RCC 7860 (cell line): ENCODE data around the gene ILF3.

Experiments
- DNase-seq: peaks from one replicate; pipeline ENCODE4 v3.0.0-alpha.2; 2015; ENCODE audit warnings: low spot score
- FAIRE-seq: peaks from 2 replicates; lab custom pipeline; 2012; peaks lifted over from hg19 to GRCh38; lab: Jason Lieb, UNC

The ILF3 gene

GRCh38 chr19:10653732-10654609 lies at the start of gene ILF3:
ILF3 (plus strand) TSS chr19:10654346; CDS start chr19:10670606, 16,260 bp downstream.
- peak; percentile 84 for FAIRE-seq

GRCh38 chr19:10604460-10604980 lies 49.6 kb upstream of the ILF3 start:
- FAIRE-seq = no peak
- DNase-seq = no peak

More at GRCh38 chr19:10653732-10654609, at the start of gene ILF3:
- DNase-seq = peak; percentile 99

- no peak for FAIRE-seq
- no peak for DNase-seq
These were observed 42.2 kb upstream of the ILF3 start for GRCh38 chr19:10611907-10612306.

DNA sequence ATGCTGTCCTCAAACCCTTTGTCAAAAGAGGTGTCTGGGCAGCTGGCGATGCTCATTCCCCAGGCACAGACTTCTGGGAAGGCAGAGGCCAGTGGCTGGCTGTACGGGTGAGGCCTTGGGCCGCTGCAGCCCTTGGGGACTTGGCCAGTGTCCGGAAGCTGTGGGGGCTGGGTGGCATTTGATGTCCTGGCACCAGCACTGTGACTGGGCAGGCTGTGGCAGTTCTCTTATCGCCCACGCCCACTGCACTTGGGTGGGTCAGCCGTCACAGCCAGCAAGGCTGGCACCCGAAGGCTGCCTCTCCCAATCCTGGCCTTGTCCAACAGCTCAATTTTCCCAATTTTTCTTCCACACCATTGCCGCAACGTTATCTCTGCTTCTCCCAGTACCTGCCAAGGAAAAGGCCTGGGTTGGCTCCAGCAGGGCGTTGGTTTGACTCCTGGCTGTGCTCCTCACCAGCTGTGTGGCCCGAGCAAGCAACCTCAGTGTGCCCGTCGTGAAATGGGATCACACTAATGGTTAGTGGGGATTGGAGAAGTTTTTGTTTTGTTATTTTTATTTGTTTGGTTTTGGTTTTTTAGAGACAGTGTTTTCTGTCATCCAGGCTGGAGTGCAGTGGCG lies 41.5 kb upstream of the ILF3 start:
- FAIRE-seq (no peak), DNase-seq (no peak)

GRCh38 chr19:10615429-10616023 lies 38.6 kb upstream of the ILF3 start:
- FAIRE-seq = no peak
- DNase-seq = no peak

DNA sequence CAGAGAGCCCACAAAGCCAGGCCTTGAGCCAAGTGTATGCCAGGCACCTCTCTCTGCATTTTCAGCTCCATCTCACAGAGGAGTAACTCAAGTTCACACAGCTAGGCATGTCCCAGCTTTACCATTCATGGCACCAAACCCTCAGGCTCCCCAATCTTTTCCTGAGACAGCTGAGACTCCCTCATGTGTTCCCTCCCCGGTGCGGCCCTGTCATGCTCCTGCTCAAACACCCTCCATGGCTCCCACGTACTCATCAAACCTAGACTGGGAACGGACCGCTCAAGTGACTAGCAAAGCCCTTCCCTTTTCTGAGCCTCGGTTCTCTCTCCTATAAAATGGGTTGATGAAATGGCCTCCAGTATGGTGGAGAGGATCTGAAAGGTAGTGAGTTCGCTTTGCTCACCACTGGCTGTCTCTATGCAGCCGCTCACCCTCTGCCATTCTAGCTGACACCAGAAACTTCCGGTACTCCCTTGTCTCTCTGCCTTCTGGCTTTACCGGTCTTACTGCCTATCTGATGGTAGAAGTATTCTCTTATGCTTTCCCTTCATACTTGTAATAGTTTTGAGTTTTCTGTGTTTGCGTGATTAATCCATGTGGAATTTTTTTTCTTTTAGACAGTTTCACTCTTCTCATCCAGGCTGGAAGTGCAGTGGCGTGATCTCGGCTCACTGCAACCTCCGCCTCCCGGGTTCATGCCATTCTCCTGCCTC lies 36.6 kb upstream of the ILF3 start:
- FAIRE-seq = no peak

DNA sequence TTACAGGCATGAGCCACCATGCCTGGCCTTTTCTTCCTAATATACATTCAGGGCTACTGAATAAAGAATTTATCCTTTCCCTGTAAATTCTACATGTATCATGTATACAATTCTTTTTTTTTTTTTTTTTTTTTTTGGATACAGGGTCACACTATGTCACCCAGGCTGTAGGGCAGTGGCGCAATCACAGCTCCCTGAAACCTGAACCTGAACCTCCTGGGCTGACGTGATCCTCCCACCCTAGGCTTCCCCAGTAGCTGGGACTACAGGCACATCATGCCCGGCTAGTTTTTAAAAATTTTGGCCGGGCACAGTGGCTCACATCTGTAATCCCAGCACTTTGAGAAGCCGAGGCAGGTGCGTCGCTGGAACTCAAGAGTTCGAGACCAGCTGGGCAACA lies 35.3 kb upstream of the ILF3 start:
- DNase-seq (no peak), FAIRE-seq (no peak)

More for the DNA sequence above, 36.6 kb upstream of the ILF3 start:
- no peak for DNase-seq

DNA sequence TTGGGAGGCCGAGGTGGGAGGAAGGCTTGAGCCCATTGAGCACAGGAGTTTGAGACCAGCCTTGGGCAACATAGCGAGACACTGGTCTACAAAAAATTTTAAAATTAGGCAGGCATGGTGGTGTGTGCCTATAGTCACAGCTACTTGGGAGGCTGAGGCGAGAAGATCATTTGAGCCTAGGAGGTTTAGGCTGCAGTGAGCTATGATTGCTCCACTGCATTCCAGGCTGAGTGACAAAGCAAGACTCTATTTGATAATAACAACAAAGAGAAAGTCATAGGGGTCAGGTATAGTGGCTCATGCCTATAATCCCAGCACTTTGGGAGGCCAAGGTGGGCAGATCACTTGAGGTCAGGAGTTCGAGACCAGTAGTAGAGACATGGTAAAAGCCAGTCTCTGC lies 33.4 kb upstream of the ILF3 start:
- DNase-seq (no peak), FAIRE-seq (no peak)

DNA sequence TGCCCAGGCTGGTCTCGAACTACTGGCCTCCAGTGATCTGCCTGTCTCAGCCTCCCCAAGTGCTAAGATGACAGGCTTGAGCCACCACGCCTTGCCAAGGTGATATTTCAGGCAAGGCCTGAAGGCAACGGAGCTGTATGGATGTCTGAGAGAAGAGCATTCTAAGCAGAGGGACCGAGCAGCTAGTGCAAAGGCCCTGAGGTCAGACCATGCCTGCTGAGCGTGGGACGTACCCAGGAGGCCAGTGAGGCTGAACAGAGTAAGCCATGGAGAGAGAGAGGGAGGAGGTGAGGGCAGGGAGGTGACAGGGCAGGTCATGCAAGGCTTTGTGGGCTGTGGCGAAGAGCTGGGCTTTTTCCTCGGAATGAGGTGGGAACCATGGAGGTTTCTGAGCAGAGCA lies 32.2 kb upstream of the ILF3 start:
- FAIRE-seq (no peak), DNase-seq (no peak)

DNA sequence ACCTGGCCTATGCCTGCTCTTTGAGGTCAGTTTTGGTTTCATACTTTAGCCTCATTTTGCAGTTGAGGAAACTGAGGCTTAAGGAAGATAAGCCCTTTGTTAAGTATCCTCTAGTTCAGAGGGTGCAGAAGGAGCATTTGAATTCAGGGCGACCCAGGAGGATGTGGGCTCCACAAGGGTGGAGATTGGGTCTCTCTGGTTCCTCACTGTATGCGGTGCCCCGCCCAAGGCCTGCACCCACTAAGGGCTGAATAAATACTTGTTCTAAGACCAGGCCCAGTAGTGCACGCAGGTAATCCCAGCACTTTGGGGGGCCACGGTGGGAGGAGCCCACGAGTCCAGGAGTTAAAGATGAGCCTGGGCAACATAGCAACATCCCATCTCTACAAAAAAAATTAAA lies 29.6 kb upstream of the ILF3 start:
- no peak for DNase-seq
- no peak for FAIRE-seq

DNA sequence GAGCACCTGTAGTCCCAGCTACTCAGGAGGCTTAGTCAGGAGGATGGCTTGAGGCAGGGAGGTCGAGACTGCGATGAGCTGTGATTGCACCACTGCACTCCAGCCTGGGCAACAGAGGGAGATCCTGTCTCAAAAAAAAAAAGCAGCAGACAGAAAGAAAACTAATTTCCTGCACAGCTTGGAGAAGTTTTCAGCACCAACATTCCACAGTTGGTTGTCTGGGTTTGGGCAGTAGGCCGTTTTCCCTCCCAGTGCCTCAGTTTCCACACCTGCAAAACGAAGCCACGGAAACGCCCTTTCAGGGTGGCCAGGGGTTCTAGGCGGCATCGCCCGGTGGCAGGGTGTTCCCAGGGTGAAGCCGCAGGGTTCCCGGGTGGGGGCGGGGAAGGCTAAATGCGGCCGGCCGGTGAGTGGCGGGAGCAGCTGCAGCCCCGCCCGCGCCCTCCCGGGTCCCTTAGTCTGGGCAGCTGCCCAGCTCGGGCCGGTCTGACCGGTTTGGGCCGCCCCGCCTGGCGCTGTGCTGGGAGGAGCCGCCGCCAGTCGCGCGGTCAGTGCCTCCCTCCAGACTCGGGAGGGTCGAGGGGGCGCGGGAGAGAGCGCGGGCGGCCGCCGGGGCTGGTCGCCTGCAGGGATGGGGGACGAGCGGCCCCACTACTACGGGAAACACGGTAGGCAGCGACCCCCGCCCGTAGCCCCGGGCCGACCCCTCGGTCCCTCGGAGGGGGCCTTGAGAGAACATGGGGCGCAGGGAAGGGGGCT lies 29.0 kb upstream of the ILF3 start, which contains the start of gene SLC44A2:
SLC44A2 (plus strand) TSS at position 551 of the 759 bp plus-strand sequence; CDS start at position 632, 81 bp downstream.
- DNase-seq = peak; percentile 39

GRCh38 chr19:10625762-10626138 lies 28.4 kb upstream of the ILF3 start:
- no peak for FAIRE-seq
- no peak for DNase-seq

More for the DNA sequence above, 29.0 kb upstream of the ILF3 start, which contains the start of gene SLC44A2:
- FAIRE-seq = no peak

- DNase-seq (no peak), FAIRE-seq (no peak)
These were observed 22.3 kb upstream of the ILF3 start for GRCh38 chr19:10631874-10632273.

DNA sequence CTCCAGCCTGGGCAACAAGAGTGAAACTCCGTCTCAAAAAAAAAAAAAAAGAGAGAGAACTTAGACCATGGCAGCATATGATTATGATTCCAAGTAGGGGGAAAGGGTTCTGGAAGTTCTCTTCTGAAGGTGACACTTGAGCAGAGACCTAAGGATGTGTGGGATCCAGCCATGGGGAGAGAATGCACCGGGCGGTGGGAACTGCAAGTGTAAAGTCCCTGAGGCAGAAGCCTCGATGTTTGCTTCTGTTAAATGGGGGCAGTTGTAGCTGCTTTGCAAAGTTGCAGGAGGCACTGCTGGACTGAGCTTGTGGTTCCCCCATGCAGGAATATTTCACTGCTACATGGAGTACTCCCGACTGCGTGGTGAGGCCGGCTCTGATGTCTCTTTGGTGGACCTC lies 19.7 kb upstream of the ILF3 start:
- FAIRE-seq (no peak), DNase-seq (no peak)

DNA sequence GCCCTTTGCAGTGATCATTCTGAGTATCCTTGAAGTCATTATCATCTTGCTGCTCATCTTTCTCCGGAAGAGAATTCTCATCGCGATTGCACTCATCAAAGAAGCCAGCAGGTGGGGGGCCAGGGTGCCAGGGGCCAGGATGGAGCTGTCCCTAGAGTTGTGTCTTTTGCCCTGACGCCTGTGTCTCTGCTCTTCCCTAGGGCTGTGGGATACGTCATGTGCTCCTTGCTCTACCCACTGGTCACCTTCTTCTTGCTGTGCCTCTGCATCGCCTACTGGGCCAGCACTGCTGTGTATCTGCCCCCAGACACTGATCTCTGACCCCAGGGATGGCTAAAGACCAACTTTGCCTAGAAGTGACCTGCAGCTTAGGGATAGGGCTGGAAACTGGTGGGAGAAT lies 19.2 kb upstream of the ILF3 start:
- no peak for DNase-seq
- FAIRE-seq = no peak

DNA sequence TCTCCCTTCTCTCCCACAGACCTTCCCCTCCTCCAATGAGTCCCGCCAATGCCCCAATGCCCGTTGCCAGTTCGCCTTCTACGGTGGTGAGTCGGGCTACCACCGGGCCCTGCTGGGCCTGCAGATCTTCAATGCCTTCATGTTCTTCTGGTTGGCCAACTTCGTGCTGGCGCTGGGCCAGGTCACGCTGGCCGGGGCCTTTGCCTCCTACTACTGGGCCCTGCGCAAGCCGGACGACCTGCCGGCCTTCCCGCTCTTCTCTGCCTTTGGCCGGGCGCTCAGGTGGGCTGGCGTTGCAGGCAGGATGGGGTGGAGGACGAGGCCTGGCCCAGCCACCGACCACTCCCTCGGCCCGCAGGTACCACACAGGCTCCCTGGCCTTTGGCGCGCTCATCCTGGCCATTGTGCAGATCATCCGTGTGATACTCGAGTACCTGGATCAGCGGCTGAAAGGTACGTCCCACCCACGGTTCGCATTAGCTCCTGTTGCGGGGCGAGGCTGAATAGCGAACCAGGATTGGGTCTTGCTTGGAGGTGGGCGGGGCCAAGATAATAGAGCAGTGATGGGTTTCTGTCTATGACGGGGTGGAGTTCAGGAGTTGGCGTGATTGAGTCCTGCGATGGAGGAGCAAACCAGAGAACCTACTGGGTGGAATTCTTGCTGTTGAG lies 17.7 kb upstream of the ILF3 start:
- DNase-seq = no peak
- no peak for FAIRE-seq

GRCh38 chr19:10637894-10638293 lies 16.3 kb upstream of the ILF3 start:
- DNase-seq = no peak
- no peak for FAIRE-seq

- no peak for FAIRE-seq
These were observed 14.3 kb upstream of the ILF3 start for GRCh38 chr19:10639836-10640235.

DNA sequence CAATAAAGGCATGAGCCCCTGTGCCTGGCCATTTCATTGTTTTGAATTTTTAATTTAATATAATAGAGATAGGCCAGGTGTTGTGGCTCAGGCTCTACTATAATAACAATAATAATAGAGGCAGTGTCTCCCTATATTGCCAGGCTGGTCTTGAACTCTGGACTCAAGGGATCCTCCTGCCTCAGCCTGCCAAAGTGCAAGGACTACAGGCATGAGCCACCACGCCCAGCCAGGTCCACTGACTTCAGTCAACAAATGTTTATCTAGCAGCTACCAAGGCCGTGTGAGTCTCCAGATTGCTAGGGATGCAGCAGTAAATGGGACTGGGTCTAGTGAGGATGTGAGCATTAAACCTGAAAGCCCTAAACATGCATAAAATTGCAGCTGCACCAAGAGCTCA lies 13.8 kb upstream of the ILF3 start:
- FAIRE-seq (no peak), DNase-seq (no peak)

More at GRCh38 chr19:10639836-10640235, 14.3 kb upstream of the ILF3 start:
- no peak for DNase-seq

- DNase-seq = no peak
- no peak for FAIRE-seq
These were observed 12.9 kb upstream of the ILF3 start for GRCh38 chr19:10641248-10641647.
